ENCODE data around the gene SDF4. TPM values are rescaled to one million over a fixed set of nuclear protein-coding genes. Genes with fewer than 3 reads are reported as not detected.

SDF4 gene
- polyA plus RNA-seq, 6 donors from 2014 or later, result 64.8 to 101 (median 85.4) TPM

GRCh38 chr1:1226566-1227362, 5.0 kb downstream of the SDF4 start:
- Mint-ChIP-seq H3K9me3 (no peaks in the 10 kb centered on the region), H3K4me1 (peaks cover 20 to 44% (median 23%) of the 10 kb centered on the region in 3 donors), H3K27ac (no peak overlapping the region), H3K27me3 (no peaks in the 10 kb centered on the region), H3K4me3 (no peak overlapping the region), H3K36me3 (peaks cover 0 to 8% of the 10 kb centered on the region in 2 donors)
- DNase-seq (no peak), ATAC-seq (ENCODE audit: low read depth in 2 of 2) (no peak)

- peak overlapping the region in 2 of 8 donors; percentile 41 to 47 for H3K4me3 Mint-ChIP-seq
- no peak overlapping the region for H3K27ac Mint-ChIP-seq
- peaks cover 0 to 8% of the 10 kb centered on the region in 2 donors for H3K36me3 Mint-ChIP-seq
Observed at GRCh38 chr1:1225913-1226312, 5.9 kb downstream of the SDF4 start.

GRCh38 chr1:1225238-1225845, 6.5 kb downstream of the SDF4 start:
- DNase-seq (no peak), ATAC-seq (ENCODE audit: low read depth in 2 of 2) (no peak)
- H3K27me3 Mint-ChIP-seq, result no peaks in the 10 kb centered on the region
- peak overlapping the region in 1 of 6 donors; percentile 15 for H3K27ac Mint-ChIP-seq
- H3K4me3 Mint-ChIP-seq, result peak overlapping the region in 1 of 8 donors; percentile 41
- H3K4me1 Mint-ChIP-seq, result peaks cover 16 to 37% (median 16%) of the 10 kb centered on the region in 3 donors
- peaks cover 0 to 8% of the 10 kb centered on the region in 2 donors for H3K36me3 Mint-ChIP-seq
- H3K9me3 Mint-ChIP-seq, result no peaks in the 10 kb centered on the region

More at GRCh38 chr1:1225913-1226312, 5.9 kb downstream of the SDF4 start:
- H3K27me3 Mint-ChIP-seq, result no peaks in the 10 kb centered on the region
- peaks cover 19 to 41% (median 20%) of the 10 kb centered on the region in 3 donors for H3K4me1 Mint-ChIP-seq
- no peaks in the 10 kb centered on the region for H3K9me3 Mint-ChIP-seq
- ATAC-seq (ENCODE audit: low read depth in 2 of 2), result no peak
- no peak for DNase-seq

GRCh38 chr1:1223891-1224290, 7.9 kb downstream of the SDF4 start:
- no peak overlapping the region for H3K4me3 Mint-ChIP-seq
- peaks cover 8 to 25% (median 10%) of the 10 kb centered on the region in 3 donors for H3K4me1 Mint-ChIP-seq

GRCh38 chr1:1223321-1223720, 8.5 kb downstream of the SDF4 start:
- ATAC-seq (ENCODE audit: low read depth in 2 of 2), result no peak
- H3K4me1 Mint-ChIP-seq, result peaks cover 10 to 25% (median 10%) of the 10 kb centered on the region in 3 donors
- DNase-seq, result no peak
- peaks cover 0 to 8% of the 10 kb centered on the region in 2 donors for H3K36me3 Mint-ChIP-seq
- no peaks in the 10 kb centered on the region for H3K9me3 Mint-ChIP-seq
- no peak overlapping the region for H3K4me3 Mint-ChIP-seq
- no peaks in the 10 kb centered on the region for H3K27me3 Mint-ChIP-seq
- H3K27ac Mint-ChIP-seq, result peak overlapping the region in 1 of 6 donors; percentile 95

More at GRCh38 chr1:1223891-1224290, 7.9 kb downstream of the SDF4 start:
- ATAC-seq (ENCODE audit: low read depth in 2 of 2), result no peak
- DNase-seq, result no peak
- H3K27ac Mint-ChIP-seq, result no peak overlapping the region
- H3K36me3 Mint-ChIP-seq, result peaks cover 0 to 8% of the 10 kb centered on the region in 2 donors
- no peaks in the 10 kb centered on the region for H3K9me3 Mint-ChIP-seq
- H3K27me3 Mint-ChIP-seq, result no peaks in the 10 kb centered on the region

GRCh38 chr1:1222575-1223225, 9.1 kb downstream of the SDF4 start:
- DNase-seq (no peak), ATAC-seq (ENCODE audit: low read depth in 2 of 2) (no peak)
- Mint-ChIP-seq H3K27me3 (no peaks in the 10 kb centered on the region), H3K4me3 (no peak overlapping the region), H3K36me3 (peaks cover 0 to 8% of the 10 kb centered on the region in 2 donors), H3K27ac (peak overlapping the region in 2 of 6 donors; percentile 65 to 95), H3K9me3 (no peaks in the 10 kb centered on the region), H3K4me1 (peaks cover 10 to 25% (median 12%) of the 10 kb centered on the region in 3 donors)

- Mint-ChIP-seq H3K4me1 (peaks cover 10 to 25% (median 12%) of the 10 kb centered on the region in 3 donors), H3K27ac (no peak overlapping the region), H3K4me3 (no peak overlapping the region), H3K36me3 (peaks cover 0 to 8% of the 10 kb centered on the region in 2 donors), H3K9me3 (no peaks in the 10 kb centered on the region), H3K27me3 (no peaks in the 10 kb centered on the region)
- no peak for DNase-seq
- no peak for ATAC-seq (ENCODE audit: low read depth in 2 of 2)
Observed at GRCh38 chr1:1221887-1222574, 9.8 kb downstream of the SDF4 start.

- no peak overlapping the region for H3K27ac Mint-ChIP-seq
- peaks cover 0 to 8% of the 10 kb centered on the region in 2 donors for H3K36me3 Mint-ChIP-seq
- DNase-seq (no peak), ATAC-seq (ENCODE audit: low read depth in 2 of 2) (no peak)
- H3K27me3 Mint-ChIP-seq, result no peaks in the 10 kb centered on the region
- H3K4me1 Mint-ChIP-seq, result peaks cover 10 to 28% (median 12%) of the 10 kb centered on the region in 3 donors
- H3K4me3 Mint-ChIP-seq, result peak overlapping the region in 1 of 8 donors; percentile 21
- H3K9me3 Mint-ChIP-seq, result no peaks in the 10 kb centered on the region
Observed at GRCh38 chr1:1220197-1220596, 11.6 kb downstream of the SDF4 start.

- H3K27me3 Mint-ChIP-seq, result no peaks in the 10 kb centered on the region
- peaks cover 0 to 8% of the 10 kb centered on the region in 2 donors for H3K36me3 Mint-ChIP-seq
- no peaks in the 10 kb centered on the region for H3K9me3 Mint-ChIP-seq
- H3K4me1 Mint-ChIP-seq, result peaks cover 7 to 31% (median 21%) of the 10 kb centered on the region in 3 donors
- DNase-seq (no peak), ATAC-seq (ENCODE audit: low read depth in 2 of 2) (no peak)
- H3K27ac Mint-ChIP-seq, result peak overlapping the region in 1 of 6 donors; percentile 57
- H3K4me3 Mint-ChIP-seq, result no peak overlapping the region
Observed at GRCh38 chr1:1219341-1219740, 12.5 kb downstream of the SDF4 start.

- Mint-ChIP-seq H3K36me3 (peaks cover 0 to 8% of the 10 kb centered on the region in 2 donors), H3K4me3 (no peak overlapping the region), H3K4me1 (peaks cover 7 to 30% (median 24%) of the 10 kb centered on the region in 3 donors), H3K27me3 (no peaks in the 10 kb centered on the region), H3K9me3 (no peaks in the 10 kb centered on the region), H3K27ac (no peak overlapping the region)
- no peak for ATAC-seq (ENCODE audit: low read depth in 2 of 2)
- no peak for DNase-seq
Observed at GRCh38 chr1:1218524-1219200, 13.1 kb downstream of the SDF4 start.

GRCh38 chr1:1217621-1218523, 13.9 kb downstream of the SDF4 start:
- Mint-ChIP-seq H3K4me3 (no peak overlapping the region), H3K27me3 (no peaks in the 10 kb centered on the region), H3K4me1 (peaks cover 7 to 25% (median 24%) of the 10 kb centered on the region in 3 donors), H3K27ac (peak overlapping the region in 2 of 6 donors; percentile 9 to 69), H3K36me3 (peaks cover 0 to 2% of the 10 kb centered on the region in 2 donors), H3K9me3 (no peaks in the 10 kb centered on the region)
- DNase-seq (no peak), ATAC-seq (ENCODE audit: low read depth in 2 of 2) (peak in 1 of 2 donors; percentile 12)
